ENCODE measurements around the gene CITED2.

The CITED2 gene

GRCh38 chr6:139325125-139325524 is 49.3 kb downstream of the CITED2 start:
- H4K20me1 ChIP-seq (ENCODE audit: insufficient read depth, low read length, poor library complexity, severe bottlenecking) = no peaks in the 10 kb centered on the region
- peaks cover 5% of the 10 kb centered on the region; the same call in 1 of the 2 replicates for H3F3A ChIP-seq (ENCODE audit: low read depth)
- no peaks in the 10 kb centered on the region for H3K79me2 ChIP-seq (ENCODE audit: insufficient read depth, low read length)
- H3K4me3 ChIP-seq (ENCODE audit: low read length, poor library complexity, severe bottlenecking) = peak overlapping the region; percentile 22
- peaks cover 13% of the 10 kb centered on the region for H3K4me1 ChIP-seq (ENCODE audit: insufficient read depth, low read length, poor library complexity, severe bottlenecking)
- H3K9me2 ChIP-seq (replicated peaks; ENCODE audit: low read depth, low read length) = no peaks in the 10 kb centered on the region
- no peak for TF ChIP-seq CTCF (conservative IDR thresholded peaks at IDR 0.05; ENCODE audit: low read length)
- TF ChIP-seq EZH2phosphoT487 (IDR thresholded peaks at IDR 0.05; ENCODE audit: borderline replicate concordance) = no peak
- peak overlapping the region; percentile 77; the same call in 1 of the 2 replicates for H2AFZ ChIP-seq (ENCODE audit: low read length)
- no peaks in the 10 kb centered on the region for H3K27me3 ChIP-seq (ENCODE audit: insufficient read depth, low read length, poor library complexity, severe bottlenecking)
- no peaks in the 10 kb centered on the region for H3K9me3 ChIP-seq (ENCODE audit: insufficient read depth, low read depth, low read length)
- no peaks in the 10 kb centered on the region for H3K36me3 ChIP-seq (ENCODE audit: insufficient read depth, low read length)
- H3K4me2 ChIP-seq (ENCODE audit: low read depth, low read length, poor library complexity, severe bottlenecking) = peak overlapping the region; percentile 50
- peak overlapping the region; percentile 17 for H3K9ac ChIP-seq (ENCODE audit: low read depth, low read length, poor library complexity, severe bottlenecking)

GRCh38 chr6:139324301-139324555 is 50.2 kb downstream of the CITED2 start:
- Histone ChIP-seq H3F3A (ENCODE audit: low read depth) (peaks cover 5% of the 10 kb centered on the region; the same call in 1 of the 2 replicates), H3K4me2 (ENCODE audit: low read depth, low read length, poor library complexity, severe bottlenecking) (no peak overlapping the region)

GRCh38 chr6:139323511-139324300 is 50.7 kb downstream of the CITED2 start:
- Histone ChIP-seq H3K9ac (ENCODE audit: low read depth, low read length, poor library complexity, severe bottlenecking) (no peak overlapping the region), H3K36me3 (ENCODE audit: insufficient read depth, low read length) (no peaks in the 10 kb centered on the region), H3K79me2 (ENCODE audit: insufficient read depth, low read length) (no peaks in the 10 kb centered on the region), H2AFZ (ENCODE audit: low read length) (no peak overlapping the region), H3K4me2 (ENCODE audit: low read depth, low read length, poor library complexity, severe bottlenecking) (no peak overlapping the region), H3K9me2 (replicated peaks; ENCODE audit: low read depth, low read length) (no peaks in the 10 kb centered on the region), H3F3A (ENCODE audit: low read depth) (peaks cover 5% of the 10 kb centered on the region; the same call in 1 of the 2 replicates), H3K9me3 (ENCODE audit: insufficient read depth, low read depth, low read length) (no peaks in the 10 kb centered on the region), H3K4me3 (ENCODE audit: low read length, poor library complexity, severe bottlenecking) (no peak overlapping the region), H3K27me3 (ENCODE audit: insufficient read depth, low read length, poor library complexity, severe bottlenecking) (no peaks in the 10 kb centered on the region), H4K20me1 (ENCODE audit: insufficient read depth, low read length, poor library complexity, severe bottlenecking) (no peaks in the 10 kb centered on the region), H3K4me1 (ENCODE audit: insufficient read depth, low read length, poor library complexity, severe bottlenecking) (peaks cover 13% of the 10 kb centered on the region)
- no peak for TF ChIP-seq EZH2phosphoT487 (IDR thresholded peaks at IDR 0.05; ENCODE audit: borderline replicate concordance)
- TF ChIP-seq CTCF (conservative IDR thresholded peaks at IDR 0.05; ENCODE audit: low read length) = no peak

More at GRCh38 chr6:139324301-139324555, 50.2 kb downstream of the CITED2 start:
- H3K4me3 ChIP-seq (ENCODE audit: low read length, poor library complexity, severe bottlenecking) = no peak overlapping the region
- no peaks in the 10 kb centered on the region for H3K9me2 ChIP-seq (replicated peaks; ENCODE audit: low read depth, low read length)
- H4K20me1 ChIP-seq (ENCODE audit: insufficient read depth, low read length, poor library complexity, severe bottlenecking) = no peaks in the 10 kb centered on the region
- TF ChIP-seq CTCF (conservative IDR thresholded peaks at IDR 0.05; ENCODE audit: low read length) (no peak), EZH2phosphoT487 (IDR thresholded peaks at IDR 0.05; ENCODE audit: borderline replicate concordance) (no peak)
- no peak overlapping the region for H2AFZ ChIP-seq (ENCODE audit: low read length)
- H3K4me1 ChIP-seq (ENCODE audit: insufficient read depth, low read length, poor library complexity, severe bottlenecking) = peaks cover 13% of the 10 kb centered on the region
- no peaks in the 10 kb centered on the region for H3K9me3 ChIP-seq (ENCODE audit: insufficient read depth, low read depth, low read length)
- no peaks in the 10 kb centered on the region for H3K27me3 ChIP-seq (ENCODE audit: insufficient read depth, low read length, poor library complexity, severe bottlenecking)
- H3K79me2 ChIP-seq (ENCODE audit: insufficient read depth, low read length) = no peaks in the 10 kb centered on the region
- no peaks in the 10 kb centered on the region for H3K36me3 ChIP-seq (ENCODE audit: insufficient read depth, low read length)
- no peak overlapping the region for H3K9ac ChIP-seq (ENCODE audit: low read depth, low read length, poor library complexity, severe bottlenecking)

All from Loucy (cell line).